Measurements from ENCODE around the gene TMTC1. TPM values are rescaled to one million over a fixed set of nuclear protein-coding genes. Genes with fewer than 3 reads are reported as not detected.

The TMTC1 gene
- total RNA-seq, 1 donor from 2014 or later = 24.8 TPM

GRCh38 chr12:29698756-29699155, 85.0 kb downstream of the TMTC1 start:
- no peak for ATAC-seq
- H3K4me1 ChIP-seq = no peaks in the 10 kb centered on the region
- H3K36me3 ChIP-seq = no peaks in the 10 kb centered on the region
- no peaks in the 10 kb centered on the region for H3K27me3 ChIP-seq (ENCODE audit: low read depth)
- TF ChIP-seq CTCF (IDR thresholded peaks at IDR 0.05) = no peak
- no peak for DNase-seq
- no peak overlapping the region for H3K27ac ChIP-seq
- no peaks in the 10 kb centered on the region for H3K9me3 ChIP-seq
- intact Hi-C loops (cut with DNase I) = no loop called here
- no peak overlapping the region for H3K4me3 ChIP-seq

- DNase-seq (no peak), ATAC-seq (no peak)
- Histone ChIP-seq H3K9me3 (no peaks in the 10 kb centered on the region), H3K4me1 (no peaks in the 10 kb centered on the region), H3K36me3 (no peaks in the 10 kb centered on the region), H3K27ac (no peak overlapping the region), H3K27me3 (ENCODE audit: low read depth) (no peaks in the 10 kb centered on the region), H3K4me3 (no peak overlapping the region)
- intact Hi-C loops (cut with DNase I) = no loop called here
- TF ChIP-seq CTCF (IDR thresholded peaks at IDR 0.05) = no peak
These were observed 87.9 kb downstream of the TMTC1 start for GRCh38 chr12:29695800-29696199.

GRCh38 chr12:29695026-29695425, 88.7 kb downstream of the TMTC1 start:
- no peaks in the 10 kb centered on the region for H3K27me3 ChIP-seq (ENCODE audit: low read depth)
- no peak overlapping the region for H3K27ac ChIP-seq
- no peak for TF ChIP-seq CTCF (IDR thresholded peaks at IDR 0.05)
- no peaks in the 10 kb centered on the region for H3K9me3 ChIP-seq
- no peaks in the 10 kb centered on the region for H3K4me1 ChIP-seq
- intact Hi-C loops (cut with DNase I) = no loop called here
- H3K36me3 ChIP-seq = no peaks in the 10 kb centered on the region
- no peak overlapping the region for H3K4me3 ChIP-seq
- no peak for DNase-seq
- ATAC-seq = no peak

- intact Hi-C loops (cut with DNase I) = no loop called here
- Histone ChIP-seq H3K27ac (no peak overlapping the region), H3K4me3 (no peak overlapping the region), H3K27me3 (ENCODE audit: low read depth) (no peaks in the 10 kb centered on the region), H3K36me3 (no peaks in the 10 kb centered on the region), H3K9me3 (no peaks in the 10 kb centered on the region), H3K4me1 (no peaks in the 10 kb centered on the region)
- no peak for ATAC-seq
- no peak for DNase-seq
- no peak for TF ChIP-seq CTCF (IDR thresholded peaks at IDR 0.05)
These were observed 89.7 kb downstream of the TMTC1 start for GRCh38 chr12:29694002-29694401.

- Histone ChIP-seq H3K4me3 (no peak overlapping the region), H3K4me1 (no peaks in the 10 kb centered on the region), H3K27ac (no peak overlapping the region), H3K36me3 (no peaks in the 10 kb centered on the region), H3K9me3 (no peaks in the 10 kb centered on the region), H3K27me3 (ENCODE audit: low read depth) (no peaks in the 10 kb centered on the region)
- no peak for TF ChIP-seq CTCF (IDR thresholded peaks at IDR 0.05)
- no peak for ATAC-seq
- DNase-seq = no peak
- intact Hi-C loops (cut with DNase I) = no loop called here
These were observed 91.5 kb downstream of the TMTC1 start for GRCh38 chr12:29692237-29692636.

Measured in lower lobe of right lung (tissue), 2 donors.